CD14-positive monocyte (primary cell): ENCODE data around the gene UBL3. TPM values are rescaled to one million over a fixed set of nuclear protein-coding genes. Genes with fewer than 3 reads are reported as not detected.

Experiments
- DNase-seq, 3 donors: peaks; one replicate each; pipeline ENCODE4 v3.0.0-alpha.2; 2011 to 2022
- H2AFZ ChIP-seq: 2 replicates; pipeline ENCODE4 v1.6.0; 2012; ENCODE audit warnings: mild to moderate bottlenecking, low read depth, low read length, inconsistent platforms; ENCODE audit not compliant: insufficient read depth, poor library complexity, severe bottlenecking
- H3K27ac ChIP-seq, 2 donors: 1 replicate in 1 of 2; 2 replicates in 1 of 2; pipeline ENCODE4 v1.5.1; 2012 to 2013; ENCODE audit warnings: low read length in 2 of 2, control low read depth in 1 of 2, inconsistent platforms in 1 of 2, low read depth in 1 of 2, mild to moderate bottlenecking in 1 of 2
- H3K27me3 ChIP-seq, 2 donors: one replicate each; pipeline versions ENCODE4 v1.6.0 to v1.6.1; 2011 to 2013; ENCODE audit warnings: low read length in 2 of 2; ENCODE audit not compliant: control insufficient read depth in 2 of 2, insufficient read depth in 2 of 2
- H3K36me3 ChIP-seq, 2 donors: replicated peaks in 1 of 2; 1 replicate in 1 of 2; 2 replicates in 1 of 2; pipeline versions ENCODE4 v1.5.1 to v1.6.1; 2012 to 2013; ENCODE audit warnings: low read length in 2 of 2, control low read depth in 1 of 2, inconsistent platforms in 1 of 2, mild to moderate bottlenecking in 1 of 2; ENCODE audit not compliant: insufficient read depth in 2 of 2, control insufficient read depth in 1 of 2
- H3K4me1 ChIP-seq, 2 donors: 1 replicate in 1 of 2; 2 replicates in 1 of 2; pipeline versions ENCODE4 v1.5.1 to v1.6.1; 2012 to 2013; ENCODE audit warnings: low read length in 2 of 2, control low read depth in 1 of 2, inconsistent platforms in 1 of 2, mild to moderate bottlenecking in 1 of 2, moderate library complexity in 1 of 2; ENCODE audit not compliant: insufficient read depth in 2 of 2, control insufficient read depth in 1 of 2
- H3K4me2 ChIP-seq: replicated peaks from 2 replicates; pipeline ENCODE3; 2012; ENCODE audit warnings: low read length, moderate library complexity, mild to moderate bottlenecking; ENCODE audit not compliant: poor library complexity, severe bottlenecking; ENCODE audit errors: extremely low read depth
- H3K4me3 ChIP-seq, 3 experiments: fragments of 200-600 bp in 1 of 3; sonication (generic) in 1 of 3; replicated peaks in 1 of 3; 1 replicate in 2 of 3; 2 replicates in 1 of 3; pipeline ENCODE4 v1.5.1; 2011 to 2013; ENCODE audit warnings: low read length in 3 of 3, mild to moderate bottlenecking in 3 of 3, control low read depth in 2 of 3, low read depth in 2 of 3, inconsistent platforms in 1 of 3, moderate library complexity in 1 of 3
- H3K79me2 ChIP-seq: 2 replicates; pipeline ENCODE4 v1.6.0; 2012; ENCODE audit warnings: mild to moderate bottlenecking, control low read depth, inconsistent platforms, low read length, moderate library complexity; ENCODE audit not compliant: insufficient read depth
- H3K9ac ChIP-seq: 2 replicates; pipeline ENCODE4 v1.6.0; 2017; ENCODE audit warnings: low read length, mild to moderate bottlenecking; ENCODE audit not compliant: insufficient read depth, poor library complexity, severe bottlenecking
- H3K9me3 ChIP-seq, 2 donors: replicated peaks in 1 of 2; 1 replicate in 1 of 2; 2 replicates in 1 of 2; pipeline versions ENCODE4 v1.5.1 to v1.6.1; 2012 to 2013; ENCODE audit warnings: low read length in 2 of 2, control low read depth in 1 of 2; ENCODE audit not compliant: control insufficient read depth in 1 of 2, insufficient read depth in 1 of 2
- H4K20me1 ChIP-seq: 2 replicates; pipeline ENCODE4 v1.6.0; 2012; ENCODE audit warnings: mild to moderate bottlenecking, low read length, control low read depth, moderate library complexity; ENCODE audit not compliant: insufficient read depth
- H3K27ac Mint-ChIP-seq, 7 donors: one replicate each; pipeline ENCODE4 v1.8.0; 2020; ENCODE audit warnings: mild to moderate bottlenecking in 7 of 7, mixed read lengths in 7 of 7, moderate library complexity in 6 of 7, inconsistent platforms in 2 of 7
- H3K27me3 Mint-ChIP-seq, 3 donors: one replicate each; pipeline ENCODE4 v1.8.0; 2021 to 2022; ENCODE audit warnings: low read depth in 3 of 3, mild to moderate bottlenecking in 3 of 3, mixed read lengths in 3 of 3, moderate library complexity in 3 of 3, inconsistent platforms in 1 of 3
- H3K36me3 Mint-ChIP-seq, 2 donors: one replicate each; pipeline ENCODE4 v1.8.0; 2020; ENCODE audit warnings: mixed read lengths in 2 of 2, inconsistent platforms in 1 of 2, mild to moderate bottlenecking in 1 of 2
- H3K4me1 Mint-ChIP-seq: one replicate; pipeline ENCODE4 v1.8.0; 2020; ENCODE audit warnings: mild to moderate bottlenecking, mixed read lengths
- H3K4me3 Mint-ChIP-seq, 2 donors: one replicate each; pipeline ENCODE4 v1.8.0; 2020; ENCODE audit warnings: mild to moderate bottlenecking in 2 of 2, mixed read lengths in 2 of 2, moderate library complexity in 1 of 2
- H3K9me3 Mint-ChIP-seq, 7 donors: one replicate each; pipeline ENCODE4 v1.8.0; 2020 to 2022; ENCODE audit warnings: mixed read lengths in 7 of 7, mild to moderate bottlenecking in 6 of 7, moderate library complexity in 6 of 7, inconsistent platforms in 2 of 7
- CTCF ChIP-seq: fragments of 200-600 bp; IDR thresholded peaks from one replicate; pipeline ENCODE4 v1.8.0; 2022; ENCODE audit warnings: antibody characterized with exemption, mild to moderate bottlenecking
- WGBS: methylation state at CpG from one replicate; pipeline ENCODE4 v1.1.5; 2013; ENCODE audit warnings: missing lambda C conversion rate; ENCODE audit not compliant: insufficient coverage; 5-methylcytosine and 5-hydroxymethylcytosine counted together
- intact Hi-C, 2 donors: fragments of 100-400 bp; cut with micrococcal nuclease; formaldehyde crosslinking; loops; one replicate each; pipeline versions ENCODE4 v1.15.0 to v1.15.1; 2023
- polyA plus RNA-seq, 3 donors: library from polyadenylated mRNA; depleted of rRNA in 1 of 3; unstranded in 2 of 3; stranded (reverse) in 1 of 3; fragments of 300-500 nt in 2 of 3; fragments of >200 nt in 1 of 3; fragmentation: Illumina TruSeq in 2 of 3; gene quantifications; 1 replicate in 2 of 3; 2 replicates in 1 of 3; pipeline ENCODE4 v1.2.3, GENCODE V29; 2012 to 2021

UBL3 gene
- polyA plus RNA-seq, 3 donors, result 13.0 to 32.3 (median 28.2) TPM

- no peak for DNase-seq
- H3K9me3 ChIP-seq, result no peaks in the 10 kb centered on the region
- H3K27ac ChIP-seq, result no peak overlapping the region
- no peaks in the 10 kb centered on the region for H3K36me3 Mint-ChIP-seq
- H3K4me1 Mint-ChIP-seq, result peaks cover under 1% of the 10 kb centered on the region
- no peak overlapping the region for H2AFZ ChIP-seq
- H3K4me2 ChIP-seq, result no peak overlapping the region
- no peaks in the 10 kb centered on the region for H4K20me1 ChIP-seq
- intact Hi-C loops, result no loop called here
- no peaks in the 10 kb centered on the region for H3K4me1 ChIP-seq
- H3K4me3 ChIP-seq, result no peak overlapping the region
- no peak for TF ChIP-seq CTCF
- H3K9ac ChIP-seq, result no peak overlapping the region
- H3K27ac Mint-ChIP-seq, result no peak overlapping the region
- H3K27me3 ChIP-seq, result no peaks in the 10 kb centered on the region
- no peaks in the 10 kb centered on the region for H3K36me3 ChIP-seq
- no peaks in the 10 kb centered on the region for H3K79me2 ChIP-seq
- H3K9me3 Mint-ChIP-seq, result no peaks in the 10 kb centered on the region
- no peak overlapping the region for H3K4me3 Mint-ChIP-seq
- H3K27me3 Mint-ChIP-seq, result peaks cover 0 to 3% (median 3%) of the 10 kb centered on the region in 3 donors
Observed at GRCh38 chr13:29893438-29893837, 43.0 kb upstream of the UBL3 start.

GRCh38 chr13:29892151-29892550 is 41.7 kb upstream of the UBL3 start:
- intact Hi-C loops, result no loop called here
- no peak overlapping the region for H3K9ac ChIP-seq
- Mint-ChIP-seq H3K27ac (no peak overlapping the region), H3K9me3 (no peaks in the 10 kb centered on the region), H3K4me3 (no peak overlapping the region), H3K4me1 (peaks cover 4% of the 10 kb centered on the region), H3K36me3 (no peaks in the 10 kb centered on the region), H3K27me3 (peaks cover 0 to 4% (median 3%) of the 10 kb centered on the region in 3 donors)
- H3K36me3 ChIP-seq, result no peaks in the 10 kb centered on the region
- H3K4me2 ChIP-seq, result no peak overlapping the region
- H2AFZ ChIP-seq, result no peak overlapping the region
- no peaks in the 10 kb centered on the region for H3K4me1 ChIP-seq
- H4K20me1 ChIP-seq, result no peaks in the 10 kb centered on the region
- H3K27me3 ChIP-seq, result no peaks in the 10 kb centered on the region
- DNase-seq, result no peak
- H3K9me3 ChIP-seq, result no peaks in the 10 kb centered on the region
- 94% methylated on average over 10 of the region's 10 CpGs for whole genome bisulfite sequencing
- H3K27ac ChIP-seq, result no peak overlapping the region
- H3K79me2 ChIP-seq, result no peaks in the 10 kb centered on the region
- TF ChIP-seq CTCF, result no peak
- no peak overlapping the region for H3K4me3 ChIP-seq
